GM12878 (cell line): ENCODE results near the gene ZNF234. TPM values are rescaled to one million over a fixed set of nuclear protein-coding genes. Genes with fewer than 3 reads are reported as not detected.

ENCODE experiments used
- ATF7 ChIP-seq: fragments of 450-650 bp; IDR thresholded peaks from 2 replicates; pipeline ENCODE4 v1.6.1; 2016; ENCODE audit warnings: low read depth, mild to moderate bottlenecking
- BHLHE40 ChIP-seq, 2 experiments: fragments of 450-650 bp in 1 of 2; IDR thresholded peaks; 2 replicates each; pipeline ENCODE4 v1.6.1; 2011 to 2017; ENCODE audit warnings: low read depth in 2 of 2, borderline replicate concordance in 1 of 2, improper control_type of control experiment in 1 of 2, low read length in 1 of 2, mild to moderate bottlenecking in 1 of 2
- CHD1 ChIP-seq: IDR thresholded peaks from 2 replicates; pipeline ENCODE4 v1.6.1; 2012; ENCODE audit warnings: low read depth, low read length, improper control_type of control experiment
- CREM ChIP-seq: IDR thresholded peaks from 2 replicates; pipeline ENCODE4 v1.6.1; 2014; ENCODE audit warnings: antibody characterized with exemption, low read depth
- CTCF ChIP-seq, 3 experiments: IDR thresholded peaks in 2 of 3; conservative IDR thresholded peaks in 1 of 3; 2 replicates each; pipeline ENCODE4 v1.5.1; 2011; ENCODE audit warnings: low read depth in 3 of 3, low read length in 3 of 3, mild to moderate bottlenecking in 3 of 3, control low read depth in 2 of 3, moderate library complexity in 2 of 3, inconsistent platforms in 1 of 3, mixed read lengths in 1 of 3; ENCODE audit not compliant: control insufficient read depth in 2 of 3, insufficient read depth in 1 of 3; ENCODE audit errors: extremely low read depth in 1 of 3
- GATAD2B ChIP-seq: fragments of 450-650 bp; conservative IDR thresholded peaks from 2 replicates; pipeline ENCODE4 v1.6.1; 2017; ENCODE audit warnings: low read depth, mild to moderate bottlenecking, moderate library complexity
- HCFC1 ChIP-seq: fragments of 150-350 bp; IDR thresholded peaks from 2 replicates; pipeline ENCODE4 v1.6.1; 2014; ENCODE audit warnings: low read length
- IKZF2 ChIP-seq, 2 experiments: fragments of 450-650 bp; IDR thresholded peaks; 2 replicates each; pipeline ENCODE4 v1.6.1; 2017; ENCODE audit warnings: mild to moderate bottlenecking in 2 of 2, moderate library complexity in 2 of 2
- LARP7 ChIP-seq: fragments of 450-650 bp; IDR thresholded peaks from 2 replicates; pipeline ENCODE4 v1.6.1; 2017; ENCODE audit warnings: mild to moderate bottlenecking
- SIN3A ChIP-seq: IDR thresholded peaks from 2 replicates; pipeline ENCODE4 v1.6.1; 2012; ENCODE audit warnings: low read depth, low read length, improper control_type of control experiment
- SIX5 ChIP-seq: IDR thresholded peaks from 2 replicates; pipeline ENCODE4 v1.6.1; 2011; ENCODE audit warnings: mild to moderate bottlenecking, low read depth, low read length, moderate library complexity; ENCODE audit not compliant: severe bottlenecking
- SMARCA5 ChIP-seq: fragments of 450-650 bp; IDR thresholded peaks from 2 replicates; pipeline ENCODE4 v1.6.1; 2017; ENCODE audit warnings: mild to moderate bottlenecking
- TCF12 ChIP-seq: IDR thresholded peaks from 2 replicates; pipeline ENCODE4 v1.6.1; 2011; ENCODE audit warnings: low read depth, mild to moderate bottlenecking, low read length
- ZBTB33 ChIP-seq: fragments of 450-650 bp; IDR thresholded peaks from 2 replicates; pipeline ENCODE4 v1.6.1; 2017; ENCODE audit warnings: mild to moderate bottlenecking
- ZBTB40 ChIP-seq: fragments of 450-650 bp; IDR thresholded peaks from 2 replicates; pipeline ENCODE4 v1.6.1; 2016; ENCODE audit warnings: mild to moderate bottlenecking, moderate library complexity, borderline replicate concordance
- ZNF217 ChIP-seq: fragments of 450-650 bp; IDR thresholded peaks from 2 replicates; pipeline ENCODE4 v1.6.1; 2017; ENCODE audit warnings: antibody characterized with exemption, mild to moderate bottlenecking
- ZNF24 ChIP-seq: fragments of 450-650 bp; IDR thresholded peaks from 2 replicates; pipeline ENCODE4 v1.6.1; 2017; ENCODE audit warnings: antibody characterized with exemption, mild to moderate bottlenecking
- ZNF687 ChIP-seq: fragments of 450-650 bp; IDR thresholded peaks from 2 replicates; pipeline ENCODE4 v1.6.1; 2017; ENCODE audit warnings: mild to moderate bottlenecking, moderate library complexity
- polyA plus RNA-seq, 11 experiments: library from polyadenylated mRNA; depleted of rRNA in 4 of 11; unstranded in 6 of 11; stranded (reverse) in 5 of 11; fragments of >200 nt; fragmentation: Nextera tagmentation in 4 of 11; fragmentation: Illumina TruSeq in 1 of 11; extraction: Ambion mirVana in 4 of 11; extraction: Trizol in 1 of 11; gene quantifications; 1 replicate in 1 of 11; 2 replicates in 10 of 11; pipeline versions ENCODE4 v1.2.1 to v1.2.3, GENCODE V29; 2011 to 2016; ENCODE audit warnings: inconsistent platforms in 2 of 11, missing spikeins in 2 of 11, low read depth in 1 of 11
- total RNA-seq, 4 experiments: library from RNA; depleted of rRNA in 3 of 4; stranded (reverse); fragments of >200 nt in 3 of 4; fragmentation: Illumina TruSeq in 1 of 4; extraction: Trizol in 1 of 4; gene quantifications; 2 replicates each; pipeline versions ENCODE4 v1.2.1 to v1.2.3, GENCODE V29; 2013 to 2021

ZNF234 gene
- total and polyA plus RNA-seq, 10 of the 15 experiments (the other 5 are each of a cell fraction or from before 2014, with no cell fraction given), result 2.7 to 10.5 (median 5.2) TPM

- TF ChIP-seq CREM (peak; percentile 83), LARP7 (0 out of 2 replicates have a peak, but pooled peaks have one; percentile 2), HCFC1 (peak; percentile 93), GATAD2B (0 out of 2 replicates have a peak, but pooled peaks have one; percentile 22), CTCF (IDR thresholded peaks at IDR 0.05 in 2 of 3, conservative IDR thresholded peaks at IDR 0.05 in 1 of 3; ENCODE audit: control insufficient read depth in 2 of 3, extremely low read depth in 1 of 3, insufficient read depth in 1 of 3, low read depth in 3 of 3, low read length in 3 of 3) (no peak), ZNF217 (no peak), TCF12 (no peak), ATF7 (peak; percentile 45; the same call in 1 of the 2 replicates), ZBTB40 (peak; percentile 97), ZBTB33 (no peak), ZNF687 (peak; percentile 54; the same call in 1 of the 2 replicates), SIX5 (peak; percentile 89), ZNF24 (no peak), SIN3A (peak; percentile 36; the same call in 1 of the 2 replicates), BHLHE40 (IDR thresholded peaks at IDR 0.05; ENCODE audit: borderline replicate concordance in 1 of 2, low read depth in 2 of 2, low read length in 1 of 2) (peak in 1 of 2 experiments; percentile 26; a peak in 1 of 4 replicates), IKZF2 (IDR thresholded peaks at IDR 0.05) (peak; percentile 82 to 86), SMARCA5 (no peak), CHD1 (no peak)
Observed at GRCh38 chr19:44207126-44207803, 65.9 kb downstream of the ZNF234 start (continued).
